ENCODE data around the gene EXOC3. TPM values are rescaled to one million over a fixed set of nuclear protein-coding genes. Genes with fewer than 3 reads are reported as not detected.
"Not testable (repeated sequence)": the region's sequence is repeated elsewhere in the genome, so short reads cannot be mapped to it uniquely, and the experiment has no call there.

The EXOC3 gene
- total RNA-seq, 4 donors from 2014 or later = 39.1 to 54.6 (median 42.8) TPM

DNA sequence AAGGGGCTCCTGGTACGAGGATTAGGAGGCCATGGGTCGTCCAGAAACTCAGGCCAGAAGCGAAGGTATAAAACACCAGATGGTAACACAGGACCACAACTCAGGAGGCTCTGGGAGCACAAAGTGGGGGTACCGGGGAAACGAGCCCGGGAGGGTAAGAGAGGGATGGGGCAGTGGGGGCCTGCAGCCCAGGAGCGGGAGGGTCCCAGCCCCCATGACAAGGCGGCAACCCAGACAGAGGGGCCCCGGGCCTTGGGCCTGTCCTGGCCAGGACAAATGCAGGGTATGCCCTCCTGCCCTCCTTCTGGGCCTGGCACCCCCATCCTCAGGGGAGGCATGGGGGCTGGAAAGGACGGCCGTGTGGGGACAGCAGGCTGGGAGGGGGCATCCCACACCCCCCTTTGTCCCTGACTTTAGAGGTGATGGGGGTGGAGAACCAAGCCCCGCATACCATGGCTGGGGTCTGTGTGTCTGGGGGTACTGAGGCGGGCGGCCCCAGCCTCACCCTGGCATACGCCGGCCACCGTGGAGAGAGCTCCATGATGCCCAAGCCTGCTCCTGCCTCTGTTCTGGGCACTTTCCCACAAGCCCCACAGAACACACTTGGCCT lies 47.0 kb upstream of the EXOC3 start:
- DNase-seq = no peak
- H3K27me3 ChIP-seq = peaks cover 0 to 41% (median 0%) of the 10 kb centered on the region in 4 donors
- no peaks in the 10 kb centered on the region for H3K9me3 ChIP-seq
- H3K36me3 ChIP-seq = no peaks in the 10 kb centered on the region
- H3K4me3 ChIP-seq = no peak overlapping the region
- peak overlapping the region; percentile 64 to 77 (median 70) for H3K27ac ChIP-seq
- TF ChIP-seq POLR2A (IDR thresholded peaks at IDR 0.05) (no peak), CTCF (IDR thresholded peaks at IDR 0.05) (no peak)
- H3K4me1 ChIP-seq = peaks cover 5 to 65% (median 12%) of the 10 kb centered on the region in 3 donors
- intact Hi-C loops (cut with DNase I) = no loop called here
- 83 to 84% methylated on average over 3 to 9 of the region's 17 CpGs for WGBS, 2 donors

DNA sequence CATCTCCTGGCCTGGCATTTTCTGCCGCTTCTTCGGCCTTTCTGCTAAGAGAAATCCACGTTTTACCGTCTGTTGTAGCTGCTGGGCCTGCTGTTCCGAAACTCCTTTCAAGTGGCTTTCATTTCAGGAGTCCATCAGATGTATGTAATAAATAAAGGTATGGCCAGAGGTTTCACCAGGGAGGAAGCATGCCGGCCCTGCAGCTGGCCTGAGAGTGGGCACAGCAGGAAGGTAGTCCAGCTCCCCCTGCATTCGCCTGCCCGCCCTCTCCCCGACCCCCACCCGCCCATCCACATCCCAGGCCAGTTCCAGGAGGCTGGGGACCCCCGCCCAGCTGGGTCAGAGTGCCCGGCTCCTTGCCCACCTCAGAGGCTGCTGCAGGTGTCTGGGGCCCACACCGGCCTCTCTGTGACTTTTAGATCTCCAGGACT lies 46.4 kb upstream of the EXOC3 start:
- Histone ChIP-seq H3K27me3 (peaks cover 0 to 46% (median 0%) of the 10 kb centered on the region in 4 donors), H3K4me3 (no peak overlapping the region), H3K27ac (peak overlapping the region in 2 of 4 donors; percentile 70 to 77), H3K9me3 (no peaks in the 10 kb centered on the region), H3K36me3 (no peaks in the 10 kb centered on the region), H3K4me1 (peaks cover 5 to 69% (median 12%) of the 10 kb centered on the region in 3 donors)
- no peak for DNase-seq
- intact Hi-C loops (cut with DNase I) = no loop called here
- WGBS, 2 donors = 98% methylated on average over 5 to 6 of the region's 13 CpGs
- TF ChIP-seq CTCF (IDR thresholded peaks at IDR 0.05) (no peak), POLR2A (IDR thresholded peaks at IDR 0.05) (no peak)

DNA sequence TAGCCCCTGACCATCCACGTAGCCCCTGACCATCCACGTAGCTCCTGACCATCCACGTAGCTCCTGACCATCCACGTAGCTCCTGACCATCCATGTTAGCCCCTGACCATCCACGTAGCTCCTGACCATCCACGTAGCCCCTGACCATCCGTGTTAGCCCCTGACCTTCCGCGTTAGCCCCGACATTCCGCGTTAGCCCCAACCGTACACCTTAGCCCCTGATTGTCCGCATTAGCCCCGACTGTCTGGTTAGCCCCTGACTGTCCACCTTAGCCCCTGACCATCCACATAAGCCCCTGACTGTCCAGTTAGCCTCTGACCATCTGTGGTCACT lies 44.9 kb upstream of the EXOC3 start:
- H3K9me3 ChIP-seq; intact Hi-C loops (cut with DNase I); H3K36me3 ChIP-seq; H3K4me3 ChIP-seq; DNase-seq: not testable (repeated sequence)
- Histone ChIP-seq H3K27ac (peak overlapping the region in 3 of 4 donors; percentile 55 to 80 (median 80)), H3K4me1 (peaks cover 5 to 59% (median 12%) of the 10 kb centered on the region in 3 donors), H3K27me3 (peaks cover 0 to 54% (median 0%) of the 10 kb centered on the region in 4 donors)
- WGBS, 2 donors = 96 to 97% methylated on average over 15 of the region's 15 CpGs

DNA sequence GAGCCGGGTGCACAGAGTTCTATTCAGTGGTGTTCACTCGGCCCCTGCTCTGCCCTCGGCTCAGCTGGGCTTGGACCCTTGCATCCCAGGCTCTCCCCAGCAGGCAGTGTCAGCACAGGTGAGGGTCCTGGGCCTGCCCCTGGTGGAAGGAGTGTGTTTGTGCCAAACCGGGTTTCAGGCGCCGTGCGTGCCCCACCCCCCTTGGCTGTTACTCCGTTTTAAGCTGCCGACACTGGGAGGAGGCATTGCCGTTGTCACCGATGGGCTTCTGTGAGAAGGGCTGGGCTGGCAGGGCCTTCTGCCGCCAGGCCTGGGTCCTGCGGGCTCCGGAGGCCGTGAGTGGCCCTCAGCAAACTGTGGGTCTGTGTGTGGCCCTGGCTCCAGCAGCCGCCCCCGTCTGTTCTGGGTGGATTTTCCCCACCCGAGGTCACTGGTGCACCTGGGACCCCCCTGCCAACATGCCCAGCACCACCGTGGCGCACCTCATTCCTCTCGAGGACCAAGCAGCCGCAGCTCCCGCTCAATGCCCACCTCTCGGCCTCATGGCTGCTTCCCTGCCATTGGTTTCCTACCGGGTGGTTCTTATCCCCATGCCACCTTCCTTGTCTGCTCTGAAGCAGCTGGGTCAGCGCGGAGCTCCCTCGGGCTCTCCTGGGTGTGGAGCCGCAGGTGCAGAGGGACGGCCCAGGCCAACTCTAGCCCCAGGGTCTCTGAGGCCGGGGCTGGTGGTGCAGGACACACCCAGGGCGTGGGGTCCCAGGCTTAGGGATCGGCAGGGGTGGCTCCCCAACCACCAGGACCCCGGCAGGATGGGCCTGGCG lies 44.3 kb upstream of the EXOC3 start:
- Histone ChIP-seq H3K27me3 (peaks cover 0 to 54% (median 0%) of the 10 kb centered on the region in 4 donors), H3K9me3 (no peaks in the 10 kb centered on the region), H3K4me1 (peaks cover 5 to 53% (median 12%) of the 10 kb centered on the region in 3 donors), H3K36me3 (no peaks in the 10 kb centered on the region), H3K27ac (peak overlapping the region; percentile 55 to 80 (median 80)), H3K4me3 (no peak overlapping the region)
- intact Hi-C loops (cut with DNase I) = no loop called here
- DNase-seq = no peak
- TF ChIP-seq POLR2A (IDR thresholded peaks at IDR 0.05) = no peak
- no peak for TF ChIP-seq CTCF (IDR thresholded peaks at IDR 0.05)
- WGBS, 2 donors = 90 to 91% methylated on average over 3 to 11 of the region's 35 CpGs

- DNase-seq = peak; percentile 12
- peak overlapping the region; percentile 55 to 80 (median 80) for H3K27ac ChIP-seq
- H3K4me3 ChIP-seq = peak overlapping the region in 3 of 4 donors; percentile 7 to 54 (median 28)
Measured at GRCh38 chr5:399296-400281, 43.4 kb upstream of the EXOC3 start.

More at GRCh38 chr5:399296-400281, 43.4 kb upstream of the EXOC3 start:
- intact Hi-C loops (cut with DNase I) = no loop called here
- H3K9me3 ChIP-seq = no peaks in the 10 kb centered on the region
- H3K36me3 ChIP-seq = no peaks in the 10 kb centered on the region
- H3K4me1 ChIP-seq = peaks cover 5 to 46% (median 12%) of the 10 kb centered on the region in 3 donors
- peaks cover 0 to 53% (median 0%) of the 10 kb centered on the region in 4 donors for H3K27me3 ChIP-seq
- TF ChIP-seq CTCF (IDR thresholded peaks at IDR 0.05) (no peak), POLR2A (IDR thresholded peaks at IDR 0.05) (no peak)
- WGBS, 2 donors = 24 to 35% methylated on average over 10 to 12 of the region's 45 CpGs
